HG03139 (cell line): ENCODE results near the gene DAPK2.
A peak's percentile ranks its signal among the peaks of the same experiment; 100 is the strongest.
"Not testable (repeated sequence)": the region's sequence is repeated elsewhere in the genome, so short reads cannot be mapped to it uniquely, and the experiment has no call there.

Experiments
- ATAC-seq: cut with Tn5 transposase; IDR thresholded peaks from one replicate; pipeline ENCODE4 v1.9.1; 2021; ENCODE audit not compliant: unreplicated experiment

Gene DAPK2

GRCh38 chr15:63977119-63977518 lies 69.2 kb downstream of the DAPK2 start:
- no peak for ATAC-seq

GRCh38 chr15:63974021-63974420 lies 72.3 kb downstream of the DAPK2 start:
- ATAC-seq, result no peak

GRCh38 chr15:63973212-63974009 lies 72.9 kb downstream of the DAPK2 start:
- no peak for ATAC-seq

GRCh38 chr15:63972801-63973200 lies 73.5 kb downstream of the DAPK2 start:
- ATAC-seq, result no peak

- ATAC-seq, result no peak
These were observed 74.4 kb downstream of the DAPK2 start for GRCh38 chr15:63971904-63972303.

- no peak for ATAC-seq
These were observed 74.9 kb downstream of the DAPK2 start for GRCh38 chr15:63971427-63971805.

- ATAC-seq, result peak; percentile 73
These were observed 75.5 kb downstream of the DAPK2 start for GRCh38 chr15:63970621-63971426.

GRCh38 chr15:63969652-63970421 lies 76.4 kb downstream of the DAPK2 start:
- no peak for ATAC-seq

- no peak for ATAC-seq
These were observed 77.6 kb downstream of the DAPK2 start for GRCh38 chr15:63968700-63969099.

- ATAC-seq, result no peak
These were observed 78.2 kb downstream of the DAPK2 start for GRCh38 chr15:63968122-63968524.

- no peak for ATAC-seq
These were observed 78.7 kb downstream of the DAPK2 start for GRCh38 chr15:63967616-63968015.

GRCh38 chr15:63962947-63963721 lies 83.2 kb downstream of the DAPK2 start:
- ATAC-seq, result not testable (repeated sequence)

GRCh38 chr15:63953524-63953923 lies 92.8 kb downstream of the DAPK2 start:
- no peak for ATAC-seq

- no peak for ATAC-seq
These were observed 95.3 kb downstream of the DAPK2 start for GRCh38 chr15:63950911-63951481.

- no peak for ATAC-seq
These were observed 97.3 kb downstream of the DAPK2 start for GRCh38 chr15:63948971-63949370.

GRCh38 chr15:63948436-63948835 lies 97.8 kb downstream of the DAPK2 start:
- no peak for ATAC-seq

GRCh38 chr15:63947228-63947627 lies 99.1 kb downstream of the DAPK2 start:
- ATAC-seq, result no peak

GRCh38 chr15:63946524-63947065 lies 99.7 kb downstream of the DAPK2 start:
- ATAC-seq, result no peak

GRCh38 chr15:63945838-63946298 lies 100.4 kb downstream of the DAPK2 start:
- no peak for ATAC-seq
